ENCODE measurements around the gene C12orf57. TPM values are rescaled to one million over a fixed set of nuclear protein-coding genes. Genes with fewer than 3 reads are reported as not detected.

The C12orf57 gene
- total RNA-seq, 2 experiments from 2014 or later = 305 to 311 TPM

- intact Hi-C loops (cut with DNase I, micrococcal nuclease) = loop anchor here in 1 of 2 experiments (2.0 to 5.0 kb wide), 2 partner anchors 38 to 114 kb away; partner anchors contain the start of gene C1R
- peaks cover 98% of the 10 kb centered on the region for H3K36me3 ChIP-seq (ENCODE audit: insufficient read depth, low read length)
- Mint-ChIP-seq H3K36me3 (ENCODE audit: low read depth) (peaks cover 95% of the 10 kb centered on the region), H3K4me3 (no peak overlapping the region), H3K4me1 (ENCODE audit: low read depth) (peaks cover 5% of the 10 kb centered on the region), H3K27me3 (no peaks in the 10 kb centered on the region), H3K9me3 (no peaks in the 10 kb centered on the region), H3K27ac (no peak overlapping the region)
- no peaks in the 10 kb centered on the region for H3K4me1 ChIP-seq (ENCODE audit: insufficient read depth, low read length)
- no peak for TF ChIP-seq CTCF (IDR thresholded peaks at IDR 0.05)
- H3K27ac ChIP-seq (ENCODE audit: low read depth in 1 of 2, low read length in 2 of 2) = no peak overlapping the region
- POLR2A ChIA-PET = no interaction called here
- no peak overlapping the region for H3K4me3 ChIP-seq (ENCODE audit: low read length)
- CTCF ChIA-PET = interaction anchor here (1.9 kb wide), 1 partner anchor 106 kb away, joined by 5 read pairs; no protein-coding TSS in a partner anchor
- no peaks in the 10 kb centered on the region for H3K9me3 ChIP-seq (ENCODE audit: control insufficient read depth in 1 of 2, insufficient read depth in 1 of 2, low read length in 2 of 2)
- DNase-seq (no peak), ATAC-seq (ENCODE audit: poor library complexity) (no peak)
- no peaks in the 10 kb centered on the region for H3K27me3 ChIP-seq (ENCODE audit: control insufficient read depth in 1 of 2, insufficient read depth in 2 of 2, low read length in 2 of 2)
These were observed 34.8 kb downstream of the C12orf57 start for GRCh38 chr12:6978611-6979011.

- CTCF ChIA-PET = interaction anchor here (1.4 kb wide), 1 partner anchor 36 kb away, joined by 3 read pairs; no protein-coding TSS in a partner anchor
- Mint-ChIP-seq H3K36me3 (ENCODE audit: low read depth) (peaks cover 97% of the 10 kb centered on the region), H3K9me3 (no peaks in the 10 kb centered on the region), H3K4me3 (no peak overlapping the region), H3K27ac (no peak overlapping the region), H3K4me1 (ENCODE audit: low read depth) (peaks cover 5% of the 10 kb centered on the region), H3K27me3 (no peaks in the 10 kb centered on the region)
- DNase-seq (no peak), ATAC-seq (ENCODE audit: poor library complexity) (no peak)
- Histone ChIP-seq H3K36me3 (ENCODE audit: insufficient read depth, low read length) (peaks cover 95% of the 10 kb centered on the region), H3K27ac (ENCODE audit: low read depth in 1 of 2, low read length in 2 of 2) (no peak overlapping the region), H3K4me1 (ENCODE audit: insufficient read depth, low read length) (no peaks in the 10 kb centered on the region), H3K4me3 (ENCODE audit: low read length) (no peak overlapping the region), H3K9me3 (ENCODE audit: control insufficient read depth in 1 of 2, insufficient read depth in 1 of 2, low read length in 2 of 2) (no peaks in the 10 kb centered on the region), H3K27me3 (ENCODE audit: control insufficient read depth in 1 of 2, insufficient read depth in 2 of 2, low read length in 2 of 2) (no peaks in the 10 kb centered on the region)
- intact Hi-C loops (cut with DNase I, micrococcal nuclease) = loop anchor here in 1 of 2 experiments (2.0 to 5.0 kb wide), 2 partner anchors 38 to 113 kb away; partner anchors contain the start of gene C1R
- TF ChIP-seq CTCF (IDR thresholded peaks at IDR 0.05) = no peak
- POLR2A ChIA-PET = no interaction called here
These were observed 35.2 kb downstream of the C12orf57 start for GRCh38 chr12:6979021-6979420.

GRCh38 chr12:6979453-6979852 lies 35.6 kb downstream of the C12orf57 start:
- ATAC-seq (ENCODE audit: poor library complexity) (no peak), DNase-seq (no peak)
- TF ChIP-seq CTCF (IDR thresholded peaks at IDR 0.05) = no peak
- Mint-ChIP-seq H3K4me3 (no peak overlapping the region), H3K4me1 (ENCODE audit: low read depth) (peaks cover 5% of the 10 kb centered on the region), H3K27me3 (no peaks in the 10 kb centered on the region), H3K27ac (no peak overlapping the region), H3K36me3 (ENCODE audit: low read depth) (peaks cover 93% of the 10 kb centered on the region), H3K9me3 (no peaks in the 10 kb centered on the region)
- H3K9me3 ChIP-seq (ENCODE audit: control insufficient read depth in 1 of 2, insufficient read depth in 1 of 2, low read length in 2 of 2) = no peaks in the 10 kb centered on the region
- H3K27me3 ChIP-seq (ENCODE audit: control insufficient read depth in 1 of 2, insufficient read depth in 2 of 2, low read length in 2 of 2) = no peaks in the 10 kb centered on the region
- no peaks in the 10 kb centered on the region for H3K4me1 ChIP-seq (ENCODE audit: insufficient read depth, low read length)
- CTCF ChIA-PET = interaction anchor here (1.4 kb wide), 1 partner anchor 36 kb away, joined by 3 read pairs; no protein-coding TSS in a partner anchor
- H3K27ac ChIP-seq (ENCODE audit: low read depth in 1 of 2, low read length in 2 of 2) = no peak overlapping the region
- POLR2A ChIA-PET = no interaction called here
- no peak overlapping the region for H3K4me3 ChIP-seq (ENCODE audit: low read length)
- intact Hi-C loops (cut with DNase I, micrococcal nuclease) = loop anchor here in 1 of 2 experiments (2.0 to 5.0 kb wide), 2 partner anchors 37 to 113 kb away; partner anchors contain the start of gene C1R
- peaks cover 94% of the 10 kb centered on the region for H3K36me3 ChIP-seq (ENCODE audit: insufficient read depth, low read length)

All from CD4-positive, alpha-beta T cell (primary cell).